ENCODE measurements around the gene RSPH1. TPM values are rescaled to one million over a fixed set of nuclear protein-coding genes. Genes with fewer than 3 reads are reported as not detected.
A peak's percentile ranks its signal among the peaks of the same experiment; 100 is the strongest.

Gene RSPH1
- total and polyA plus RNA-seq, 4 donors: 0.09 to 0.17 (median 0.16) TPM; not detected in 1

- Histone ChIP-seq H3K9me3 (ENCODE audit: control insufficient read depth in 4 of 4, low read length in 3 of 4) (no peaks in the 10 kb centered on the region), H3K4me1 (ENCODE audit: control insufficient read depth in 4 of 4, insufficient read depth in 4 of 4, low read length in 3 of 4) (peaks cover 0 to 11% (median 4%) of the 10 kb centered on the region in 4 donors), H3K27ac (ENCODE audit: low read depth in 1 of 2, low read length in 2 of 2) (no peak overlapping the region), H3K27me3 (ENCODE audit: control insufficient read depth in 4 of 4, insufficient read depth in 4 of 4, low read length in 3 of 4) (no peaks in the 10 kb centered on the region), H3K9ac (ENCODE audit: low read depth in 1 of 2, low read length in 2 of 2) (peak overlapping the region in 1 of 2 donors; percentile 6), H3K36me3 (ENCODE audit: control insufficient read depth in 4 of 4, insufficient read depth in 3 of 4, low read depth in 1 of 4, low read length in 3 of 4) (peaks cover 0 to 9% (median 4%) of the 10 kb centered on the region in 4 donors), H3K4me3 (ENCODE audit: low read depth in 1 of 3, low read length in 3 of 3) (no peak overlapping the region)
- no peak for DNase-seq (ENCODE audit: low spot score)
- TF ChIP-seq, protein P1, sequence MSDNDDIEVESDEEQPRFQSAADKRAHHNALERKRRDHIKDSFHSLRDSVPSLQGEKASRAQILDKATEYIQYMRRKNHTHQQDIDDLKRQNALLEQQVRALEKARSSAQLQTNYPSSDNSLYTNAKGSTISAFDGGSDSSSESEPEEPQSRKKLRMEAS (IDR thresholded peaks at IDR 0.05): no peak
- no peak for TF ChIP-seq CTCF (IDR thresholded peaks at IDR 0.05; ENCODE audit: low read depth, low read length, missing input control)
- 84% methylated on average over 10 of the region's 10 CpGs for WGBS
These were observed 42.7 kb upstream of the RSPH1 start for GRCh38 chr21:42538479-42539275.

GRCh38 chr21:42537106-42537742 lies 41.2 kb upstream of the RSPH1 start:
- Histone ChIP-seq H3K4me1 (ENCODE audit: control insufficient read depth in 4 of 4, insufficient read depth in 4 of 4, low read length in 3 of 4) (peaks cover 0 to 16% (median 4%) of the 10 kb centered on the region in 4 donors), H3K36me3 (ENCODE audit: control insufficient read depth in 4 of 4, insufficient read depth in 3 of 4, low read depth in 1 of 4, low read length in 3 of 4) (no peaks in the 10 kb centered on the region), H3K9me3 (ENCODE audit: control insufficient read depth in 4 of 4, low read length in 3 of 4) (no peaks in the 10 kb centered on the region), H3K27me3 (ENCODE audit: control insufficient read depth in 4 of 4, insufficient read depth in 4 of 4, low read length in 3 of 4) (no peaks in the 10 kb centered on the region), H3K4me3 (ENCODE audit: low read depth in 1 of 3, low read length in 3 of 3) (no peak overlapping the region), H3K9ac (ENCODE audit: low read depth in 1 of 2, low read length in 2 of 2) (no peak overlapping the region), H3K27ac (ENCODE audit: low read depth in 1 of 2, low read length in 2 of 2) (no peak overlapping the region)
- no peak for TF ChIP-seq FOXA1 (IDR thresholded peaks at IDR 0.05)
- TF ChIP-seq FOXA2 (IDR thresholded peaks at IDR 0.05): no peak
- no peak for TF ChIP-seq EGR1 (IDR thresholded peaks at IDR 0.05; ENCODE audit: low read depth in 2 of 2)
- no peak for TF ChIP-seq YY1 (IDR thresholded peaks at IDR 0.05)
- TF ChIP-seq SP1 (IDR thresholded peaks at IDR 0.05): no peak
- TF ChIP-seq, protein P2, sequence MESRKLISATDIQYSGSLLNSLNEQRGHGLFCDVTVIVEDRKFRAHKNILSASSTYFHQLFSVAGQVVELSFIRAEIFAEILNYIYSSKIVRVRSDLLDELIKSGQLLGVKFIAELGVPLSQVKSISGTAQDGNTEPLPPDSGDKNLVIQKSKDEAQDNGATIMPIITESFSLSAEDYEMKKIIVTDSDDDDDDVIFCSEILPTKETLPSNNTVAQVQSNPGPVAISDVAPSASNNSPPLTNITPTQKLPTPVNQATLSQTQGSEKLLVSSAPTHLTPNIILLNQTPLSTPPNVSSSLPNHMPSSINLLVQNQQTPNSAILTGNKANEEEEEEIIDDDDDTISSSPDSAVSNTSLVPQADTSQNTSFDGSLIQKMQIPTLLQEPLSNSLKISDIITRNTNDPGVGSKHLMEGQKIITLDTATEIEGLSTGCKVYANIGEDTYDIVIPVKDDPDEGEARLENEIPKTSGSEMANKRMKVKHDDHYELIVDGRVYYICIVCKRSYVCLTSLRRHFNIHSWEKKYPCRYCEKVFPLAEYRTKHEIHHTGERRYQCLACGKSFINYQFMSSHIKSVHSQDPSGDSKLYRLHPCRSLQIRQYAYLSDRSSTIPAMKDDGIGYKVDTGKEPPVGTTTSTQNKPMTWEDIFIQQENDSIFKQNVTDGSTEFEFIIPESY (IDR thresholded peaks at IDR 0.05): no peak
- peak; percentile 70 to 79 for TF ChIP-seq RAD21 (IDR thresholded peaks at IDR 0.05)
- TF ChIP-seq GABPA (IDR thresholded peaks at IDR 0.05 in 1 of 2, conservative IDR thresholded peaks at IDR 0.05 in 1 of 2): no peak
- peak; percentile 34 for TF ChIP-seq CTCF (IDR thresholded peaks at IDR 0.05; ENCODE audit: low read depth, low read length, missing input control)
- TF ChIP-seq, protein P1 (IDR thresholded peaks at IDR 0.05): no peak
- TF ChIP-seq RXRA (IDR thresholded peaks at IDR 0.05): no peak
- TF ChIP-seq NR2F2 (IDR thresholded peaks at IDR 0.05): no peak
- TF ChIP-seq TAF1 (conservative IDR thresholded peaks at IDR 0.05): no peak
- no peak for DNase-seq (ENCODE audit: low spot score)
- WGBS: 64% methylated on average over 4 of the region's 4 CpGs
